Retinal pigment epithelial cell (primary cell): ENCODE results near the gene ZNF37A.
"Not testable (repeated sequence)": the region's sequence is repeated elsewhere in the genome, so short reads cannot be mapped to it uniquely, and the experiment has no call there.

Experiments
- DNase-seq: peaks from one replicate; pipeline ENCODE4 v3.0.0-alpha.2; 2010; ENCODE audit warnings: low read depth
- H3K4me3 ChIP-seq: 2 replicates; pipeline ENCODE4 v1.5.1; 2011; ENCODE audit warnings: mild to moderate bottlenecking, low read length, control low read depth, moderate library complexity
- CTCF ChIP-seq: conservative IDR thresholded peaks from 2 replicates; pipeline ENCODE4 v1.5.1; 2011; ENCODE audit warnings: low read depth, low read length, control low read depth, inconsistent platforms

Gene ZNF37A

GRCh38 chr10:38118072-38118807 lies 24.1 kb downstream of the ZNF37A start:
- no peak for DNase-seq
- no peak overlapping the region for H3K4me3 ChIP-seq
- TF ChIP-seq CTCF = no peak

DNA sequence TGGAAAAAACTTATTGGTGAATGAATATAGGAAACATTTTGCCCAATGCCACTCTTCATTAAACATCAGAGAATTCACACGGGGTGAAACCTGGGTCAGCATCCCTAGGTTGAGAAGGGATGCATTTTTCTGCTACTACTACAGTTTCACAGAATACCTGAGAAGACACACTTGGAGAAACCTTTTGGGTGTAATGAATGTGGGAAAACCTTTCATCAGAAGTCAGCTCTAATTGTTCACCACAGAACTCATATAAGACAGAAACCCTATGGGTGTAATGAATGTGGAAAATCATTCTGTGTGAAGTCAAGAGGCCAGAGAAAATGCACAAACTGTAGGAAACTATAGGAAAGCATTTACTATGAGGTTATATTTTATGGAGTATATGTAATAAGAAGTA lies 24.9 kb downstream of the ZNF37A start:
- TF ChIP-seq CTCF = no peak
- H3K4me3 ChIP-seq = no peak overlapping the region
- no peak for DNase-seq

DNA sequence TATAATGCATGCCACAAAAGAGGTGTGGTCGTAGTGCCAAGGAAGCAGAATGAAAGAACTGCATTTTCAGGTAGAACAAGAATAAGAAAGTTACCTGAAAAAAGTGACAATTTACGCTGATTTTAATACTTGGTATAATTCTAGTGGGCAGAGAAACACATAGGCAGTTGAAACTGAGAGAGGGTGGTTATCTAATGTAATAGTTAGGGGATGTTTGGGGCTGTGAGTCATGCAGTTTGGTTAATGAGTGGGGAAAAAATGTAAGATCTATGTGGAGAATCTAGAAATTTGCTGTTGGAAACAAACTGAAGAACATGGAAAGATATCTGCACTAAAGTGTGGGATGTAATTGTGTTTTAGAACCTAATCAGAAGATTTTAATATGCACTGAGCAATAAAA lies 33.7 kb downstream of the ZNF37A start:
- no peak for DNase-seq
- no peak for TF ChIP-seq CTCF
- no peak overlapping the region for H3K4me3 ChIP-seq

DNA sequence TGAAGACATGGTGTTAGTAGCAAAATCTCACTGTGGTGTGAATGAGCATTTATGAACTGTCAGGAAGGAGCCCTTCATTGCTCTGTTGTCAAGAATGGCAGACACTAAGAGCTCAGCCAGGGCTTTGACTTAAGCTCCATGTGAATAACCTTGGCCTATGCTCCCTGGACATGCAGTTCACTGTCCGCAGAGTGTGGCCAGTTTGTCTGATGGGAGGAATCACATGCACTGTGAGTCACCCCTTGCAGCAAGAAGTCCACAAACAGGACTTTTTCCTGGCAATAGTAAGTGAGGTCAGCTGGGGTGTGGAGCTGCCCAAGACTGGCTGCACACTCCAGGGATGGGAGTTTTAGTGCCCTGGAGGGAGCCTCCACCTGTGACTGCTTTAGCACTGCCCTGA lies 49.5 kb downstream of the ZNF37A start:
- H3K4me3 ChIP-seq = no peak overlapping the region
- TF ChIP-seq CTCF = no peak
- no peak for DNase-seq

DNA sequence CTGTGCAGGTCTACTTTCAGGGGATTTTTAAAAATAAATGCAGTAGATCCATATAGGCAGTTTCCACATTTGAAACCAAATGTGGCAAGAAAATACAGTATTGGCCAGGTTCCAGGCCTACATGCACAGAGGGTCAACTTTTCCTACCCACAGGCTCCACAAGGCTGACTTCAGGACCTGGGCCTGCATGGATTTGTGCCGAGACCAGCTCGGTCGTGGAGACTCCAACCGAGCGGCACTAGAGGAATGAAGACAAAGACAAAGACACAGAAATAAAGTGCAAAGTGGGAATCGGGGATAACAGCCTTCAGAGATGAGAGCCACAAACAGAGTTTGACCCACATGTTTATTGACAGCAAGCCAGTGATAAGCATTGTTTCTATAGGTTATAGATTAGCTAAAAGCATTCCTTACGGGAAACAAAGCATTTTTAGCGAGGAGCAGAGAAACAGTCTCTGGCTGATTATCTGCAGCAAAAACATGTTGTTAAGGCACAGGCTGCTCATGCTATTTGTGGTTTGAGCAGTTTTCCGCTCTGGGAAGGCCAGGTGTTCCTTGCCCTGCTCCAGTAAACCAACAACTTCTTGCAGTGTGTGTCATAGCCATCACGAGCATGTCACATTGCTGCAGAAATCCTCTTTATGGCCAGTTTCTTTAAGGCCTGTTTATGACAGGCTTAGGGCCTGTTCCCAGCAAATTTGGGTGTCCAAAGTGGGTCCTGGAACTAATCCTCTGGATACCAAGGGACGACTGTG lies 52.6 kb downstream of the ZNF37A start:
- TF ChIP-seq CTCF = no peak
- H3K4me3 ChIP-seq = no peak overlapping the region
- DNase-seq = no peak

DNA sequence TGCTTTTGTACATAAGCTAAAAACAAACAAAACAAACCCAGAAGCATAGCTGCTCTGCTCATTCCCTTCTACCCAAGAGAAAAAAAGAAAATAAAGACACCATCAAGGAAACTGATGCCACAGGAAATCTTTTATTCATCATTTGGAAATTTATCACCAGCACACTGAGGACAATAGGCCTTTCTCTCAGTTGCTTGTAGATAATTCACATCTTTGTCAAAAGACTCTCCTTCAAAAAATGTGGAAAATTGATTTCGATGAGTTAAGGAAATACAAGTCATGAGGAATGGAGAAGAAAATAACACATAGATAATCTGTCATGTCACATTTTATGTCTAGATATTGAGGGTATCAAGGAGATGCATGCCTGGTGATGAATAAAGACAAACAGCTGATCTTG lies 53.5 kb downstream of the ZNF37A start:
- TF ChIP-seq CTCF = no peak
- no peak overlapping the region for H3K4me3 ChIP-seq
- no peak for DNase-seq

DNA sequence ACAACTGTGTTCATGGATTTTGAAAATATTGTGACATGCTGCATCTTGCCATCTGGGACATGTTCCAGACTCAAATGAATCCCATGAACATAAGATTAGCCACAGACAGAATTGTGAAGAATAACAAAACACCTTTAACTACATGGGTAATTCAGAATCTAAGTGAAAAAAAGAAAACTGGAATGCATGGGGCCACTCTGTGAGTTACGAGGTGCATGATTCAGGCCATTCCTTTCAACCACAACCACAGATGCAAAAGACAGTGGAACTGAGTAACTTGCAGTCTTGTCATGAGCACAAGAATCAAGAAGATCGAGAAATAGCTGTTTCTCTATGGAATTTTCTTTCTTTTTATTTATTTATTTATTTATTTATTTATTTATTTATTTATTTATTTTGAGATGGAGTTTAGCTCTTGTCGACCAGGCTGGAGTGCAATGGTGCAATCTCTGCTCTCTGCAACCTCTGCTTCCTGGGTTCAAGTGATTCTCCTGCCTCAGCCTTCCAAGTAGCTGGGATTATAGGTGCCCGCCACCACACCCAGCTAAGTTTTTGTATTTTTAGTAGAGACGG lies 56.8 kb downstream of the ZNF37A start:
- DNase-seq = not testable (repeated sequence)

More for the DNA sequence above, 56.8 kb downstream of the ZNF37A start:
- not testable (repeated sequence) for H3K4me3 ChIP-seq
